Body of pancreas (tissue), 4 donors: ENCODE measurements around the gene UBTD1. TPM values are rescaled to one million over a fixed set of nuclear protein-coding genes. Genes with fewer than 3 reads are reported as not detected.

Experiments
- ATAC-seq: fragments of 150-250 bp; one replicate; pipeline ENCODE4 v1.9.1; 2016
- DNase-seq, 4 donors: peaks; one replicate each; pipeline ENCODE4 v3.0.0-alpha.2; 2019
- H3K27ac ChIP-seq, 4 donors: fragments of 200-600 bp; sonication (generic); 1 replicate in 3 of 4; 2 replicates in 1 of 4; pipeline versions ENCODE4 v1.5.1 to v1.6.1; 2016 to 2019; ENCODE audit warnings: mild to moderate bottlenecking in 1 of 4, mixed read lengths in 1 of 4, moderate library complexity in 1 of 4
- H3K27me3 ChIP-seq, 2 donors: fragments of 200-600 bp; sonication (generic); one replicate each; pipeline ENCODE4 v1.6.0; 2016; ENCODE audit warnings: mild to moderate bottlenecking in 1 of 2
- H3K36me3 ChIP-seq, 2 donors: fragments of 200-600 bp; sonication (generic); replicated peaks in 1 of 2; 2 replicates each; pipeline ENCODE4 v1.5.1; 2016; ENCODE audit warnings: low read depth in 2 of 2; ENCODE audit not compliant: insufficient read depth in 1 of 2
- H3K4me1 ChIP-seq: fragments of 200-600 bp; sonication (generic); one replicate; pipeline ENCODE4 v1.6.0; 2016
- H3K4me3 ChIP-seq, 2 donors: fragments of 200-600 bp; sonication (generic); 1 replicate in 1 of 2; 2 replicates in 1 of 2; pipeline ENCODE4 v1.5.1; 2016 to 2019
- H3K9me3 ChIP-seq, 3 donors: fragments of 200-600 bp; sonication (generic); 1 replicate in 2 of 3; 2 replicates in 1 of 3; pipeline ENCODE4 v1.5.1; 2016
- CTCF ChIP-seq, 7 experiments: fragments of 450-650 bp in 4 of 7; fragments of 200-600 bp in 3 of 7; sonication (generic) in 3 of 7; IDR thresholded peaks; one replicate each; pipeline ENCODE4 v1.5.1; 2016 to 2019; ENCODE audit warnings: antibody characterized with exemption in 7 of 7
- POLR2A ChIP-seq, 3 donors: fragments of 450-650 bp; IDR thresholded peaks; one replicate each; pipeline ENCODE4 v1.6.1; 2016; ENCODE audit warnings: antibody characterized with exemption in 3 of 3, mild to moderate bottlenecking in 2 of 3
- WGBS, 2 donors: methylation state at CpG; one replicate each; pipeline ENCODE4 v1.1.5; 2017; 5-methylcytosine and 5-hydroxymethylcytosine counted together
- intact Hi-C: fragments of 100-400 bp; cut with DNase I; formaldehyde crosslinking; loops from one replicate; pipeline ENCODE4 v1.15.1; 2023
- total RNA-seq, 2 donors: library from RNA; depleted of rRNA; stranded (reverse); fragments of >200 nt; gene quantifications; one replicate each; pipeline ENCODE4 v1.1.0, GENCODE V29; 2016

The UBTD1 gene
- total RNA-seq, 2 donors from 2014 or later = 9.1 to 33.9 TPM

GRCh38 chr10:97570146-97570788 is 71.5 kb downstream of the UBTD1 start:
- TF ChIP-seq CTCF (IDR thresholded peaks at IDR 0.05) (no peak), POLR2A (IDR thresholded peaks at IDR 0.05) (no peak)
- 87 to 97% methylated on average over 5 to 33 of the region's 33 CpGs for WGBS, 2 donors
- intact Hi-C loops = loop anchor here (10.0 kb wide), 1 partner anchor 155 kb away; no protein-coding TSS in a partner anchor
- DNase-seq = no peak
- no peaks in the 10 kb centered on the region for H3K9me3 ChIP-seq
- H3K27me3 ChIP-seq = no peaks in the 10 kb centered on the region
- peaks cover 46% of the 10 kb centered on the region for H3K4me1 ChIP-seq
- peaks cover 0 to 2% of the 10 kb centered on the region in 2 donors for H3K36me3 ChIP-seq
- no peak for ATAC-seq
- H3K4me3 ChIP-seq = no peak overlapping the region
- H3K27ac ChIP-seq = peak overlapping the region in 2 of 4 donors; percentile 66 to 70

DNA sequence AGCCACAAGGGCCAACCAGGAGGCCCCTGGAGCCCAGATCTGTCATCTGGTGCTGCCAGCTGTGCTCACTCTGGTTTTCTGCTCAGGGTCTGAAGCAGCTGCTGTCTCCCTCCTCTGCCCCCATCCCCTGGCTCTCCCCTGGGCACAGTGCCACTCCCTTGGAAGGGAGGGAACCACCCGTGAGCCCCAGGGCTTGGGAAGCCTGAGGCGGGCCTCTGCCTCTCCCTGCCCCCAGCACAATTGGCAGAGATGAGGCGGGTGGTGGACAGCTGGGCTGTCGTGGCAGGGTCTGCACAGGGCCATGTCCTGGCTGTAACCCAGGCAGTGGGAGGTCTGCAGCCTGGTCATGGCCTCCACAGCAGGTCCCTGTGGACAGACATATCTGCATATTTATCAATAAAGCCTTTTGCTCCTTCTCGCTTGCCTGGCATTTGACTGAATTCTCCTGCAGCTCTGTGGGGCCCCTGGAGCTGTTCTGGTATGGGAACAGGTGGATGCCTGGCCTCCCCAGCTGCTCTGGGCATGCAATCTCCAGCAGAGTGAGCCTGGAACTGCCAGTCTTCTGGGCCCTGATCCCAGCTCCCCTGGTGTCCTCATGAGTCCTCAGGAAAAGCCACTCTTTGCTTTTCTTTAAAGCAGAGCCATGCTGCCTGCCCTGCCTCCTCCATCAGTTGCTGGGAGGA is 72.2 kb downstream of the UBTD1 start:
- intact Hi-C loops = loop anchor here (10.0 kb wide), 1 partner anchor 154 kb away; no protein-coding TSS in a partner anchor
- Histone ChIP-seq H3K27me3 (no peaks in the 10 kb centered on the region), H3K4me1 (peaks cover 46% of the 10 kb centered on the region), H3K4me3 (no peak overlapping the region), H3K27ac (peak overlapping the region in 3 of 4 donors; percentile 38 to 70 (median 66)), H3K9me3 (no peaks in the 10 kb centered on the region), H3K36me3 (peaks cover 0 to 2% of the 10 kb centered on the region in 2 donors)
- ATAC-seq (peak; percentile 11), DNase-seq (no peak)
- no peak for TF ChIP-seq CTCF (IDR thresholded peaks at IDR 0.05)
- TF ChIP-seq POLR2A (IDR thresholded peaks at IDR 0.05) = no peak
- 36 to 37% methylated on average over 2 to 5 of the region's 5 CpGs for WGBS, 2 donors

DNA sequence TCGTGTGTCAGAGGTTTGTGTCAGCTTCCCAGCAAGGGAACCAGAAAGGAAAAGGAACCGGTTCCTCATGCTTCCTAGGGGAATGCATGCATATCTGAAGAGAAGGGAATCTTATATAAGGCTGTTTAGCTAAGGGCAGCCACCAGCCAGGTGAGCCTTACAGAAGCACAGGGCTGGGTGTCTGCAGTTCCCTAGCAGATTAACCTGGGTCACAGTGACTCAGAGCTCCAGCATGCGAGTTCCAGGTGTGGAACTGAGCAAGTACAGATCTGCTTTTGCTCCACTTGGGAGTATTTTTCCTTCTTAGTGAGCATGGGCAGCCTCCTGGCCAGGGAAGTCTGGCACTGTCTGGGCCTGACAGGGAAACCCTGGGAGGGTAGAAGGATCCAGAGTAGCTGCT is 72.9 kb downstream of the UBTD1 start:
- H3K27ac ChIP-seq = peak overlapping the region; percentile 32 to 70 (median 52)
- peaks cover 0 to 2% of the 10 kb centered on the region in 2 donors for H3K36me3 ChIP-seq
- H3K4me3 ChIP-seq = no peak overlapping the region
- H3K9me3 ChIP-seq = no peaks in the 10 kb centered on the region
- 62 to 69% methylated on average over 3 of the region's 3 CpGs for WGBS, 2 donors
- no peak for DNase-seq
- no peak for TF ChIP-seq POLR2A (IDR thresholded peaks at IDR 0.05)
- no peak for TF ChIP-seq CTCF (IDR thresholded peaks at IDR 0.05)
- peak; percentile 13 for ATAC-seq
- intact Hi-C loops = loop anchor here (10.0 kb wide), 1 partner anchor 153 kb away; no protein-coding TSS in a partner anchor
- peaks cover 46% of the 10 kb centered on the region for H3K4me1 ChIP-seq
- H3K27me3 ChIP-seq = no peaks in the 10 kb centered on the region

GRCh38 chr10:97572214-97572989 is 73.7 kb downstream of the UBTD1 start, which contains the start of gene ANKRD2:
TSS of gene ANKRD2 (plus strand) at chr10:97572779. CDS start at chr10:97572789, 10 bp downstream.
- DNase-seq = peak; percentile 81 to 91 (median 86)
- TF ChIP-seq POLR2A (IDR thresholded peaks at IDR 0.05) = no peak
- TF ChIP-seq CTCF (IDR thresholded peaks at IDR 0.05) = peak; percentile 76 to 91 (median 84)
- Histone ChIP-seq H3K9me3 (no peaks in the 10 kb centered on the region), H3K4me1 (peaks cover 46% of the 10 kb centered on the region), H3K27me3 (no peaks in the 10 kb centered on the region), H3K4me3 (no peak within 1 kb of the TSS), H3K36me3 (peaks cover 0 to 2% of the 10 kb centered on the region in 2 donors), H3K27ac (peak within 1 kb of the TSS; percentile 32 to 84 (median 78))
- ATAC-seq = peak; percentile 69
- WGBS, 2 donors = 64 to 73% methylated on average over 12 to 14 of the region's 16 CpGs
- intact Hi-C loops = loop anchor here (10.0 kb wide), 1 partner anchor 152 kb away; no protein-coding TSS in a partner anchor
